ENCODE data around the gene SLC43A1. TPM values are rescaled to one million over a fixed set of nuclear protein-coding genes. Genes with fewer than 3 reads are reported as not detected.

SLC43A1 gene
- total RNA-seq, 4 donors from 2014 or later = 4.6 to 19.0 (median 11.2) TPM

DNA sequence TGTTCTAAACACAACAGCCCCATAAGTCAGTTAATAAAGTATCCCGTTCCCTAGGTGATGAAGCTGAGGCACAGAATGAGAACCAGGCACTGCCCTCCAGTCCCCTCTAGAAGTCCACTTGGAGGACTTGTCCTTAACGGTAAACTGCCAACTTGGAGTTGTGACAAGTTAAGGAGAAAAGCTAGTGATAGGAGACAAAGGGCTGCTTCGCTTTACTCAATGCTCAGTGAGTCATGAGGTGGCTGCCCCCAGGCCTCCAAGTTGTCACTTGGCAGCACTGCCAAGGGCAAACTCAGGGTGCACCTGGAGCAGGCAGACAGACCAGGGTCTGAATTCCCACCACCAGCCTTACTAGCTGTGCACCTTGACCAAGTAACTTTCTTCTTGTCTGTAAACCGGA is 13.5 kb downstream of the SLC43A1 start:
- no peak overlapping the region for H3K4me3 ChIP-seq
- TF ChIP-seq, protein P1, sequence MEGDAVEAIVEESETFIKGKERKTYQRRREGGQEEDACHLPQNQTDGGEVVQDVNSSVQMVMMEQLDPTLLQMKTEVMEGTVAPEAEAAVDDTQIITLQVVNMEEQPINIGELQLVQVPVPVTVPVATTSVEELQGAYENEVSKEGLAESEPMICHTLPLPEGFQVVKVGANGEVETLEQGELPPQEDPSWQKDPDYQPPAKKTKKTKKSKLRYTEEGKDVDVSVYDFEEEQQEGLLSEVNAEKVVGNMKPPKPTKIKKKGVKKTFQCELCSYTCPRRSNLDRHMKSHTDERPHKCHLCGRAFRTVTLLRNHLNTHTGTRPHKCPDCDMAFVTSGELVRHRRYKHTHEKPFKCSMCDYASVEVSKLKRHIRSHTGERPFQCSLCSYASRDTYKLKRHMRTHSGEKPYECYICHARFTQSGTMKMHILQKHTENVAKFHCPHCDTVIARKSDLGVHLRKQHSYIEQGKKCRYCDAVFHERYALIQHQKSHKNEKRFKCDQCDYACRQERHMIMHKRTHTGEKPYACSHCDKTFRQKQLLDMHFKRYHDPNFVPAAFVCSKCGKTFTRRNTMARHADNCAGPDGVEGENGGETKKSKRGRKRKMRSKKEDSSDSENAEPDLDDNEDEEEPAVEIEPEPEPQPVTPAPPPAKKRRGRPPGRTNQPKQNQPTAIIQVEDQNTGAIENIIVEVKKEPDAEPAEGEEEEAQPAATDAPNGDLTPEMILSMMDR (IDR thresholded peaks at IDR 0.05) = no peak
- no peak for TF ChIP-seq POLR2A (IDR thresholded peaks at IDR 0.05)
- H3K36me3 ChIP-seq = no peaks in the 10 kb centered on the region
- H3K27ac ChIP-seq = no peak overlapping the region
- no peak for DNase-seq
- no peaks in the 10 kb centered on the region for H3K9me3 ChIP-seq
- H3K4me1 ChIP-seq = peaks cover 0 to 12% (median 2%) of the 10 kb centered on the region in 4 donors
- H3K27me3 ChIP-seq = no peaks in the 10 kb centered on the region

DNA sequence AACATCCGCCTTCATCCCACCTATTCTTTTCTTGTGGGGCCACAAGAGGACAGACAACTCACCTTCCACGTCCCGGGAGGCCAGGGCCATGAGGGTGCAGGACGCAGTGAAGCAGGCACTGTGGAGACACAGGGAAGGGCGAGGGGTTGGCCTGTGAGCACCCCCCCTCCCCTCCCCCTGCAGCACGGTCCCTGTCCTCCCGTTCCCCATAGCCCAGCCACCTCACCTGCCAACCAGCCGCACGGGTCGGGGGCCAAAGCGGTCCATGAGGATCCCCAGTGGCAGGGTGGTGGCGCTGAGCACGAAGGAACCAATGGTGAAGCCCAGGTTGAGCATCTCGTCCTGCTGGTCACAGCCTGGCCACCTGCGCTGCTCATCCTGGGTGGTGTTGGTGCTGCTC is 14.6 kb downstream of the SLC43A1 start:
- Histone ChIP-seq H3K4me1 (peaks cover 0 to 12% (median 2%) of the 10 kb centered on the region in 4 donors), H3K4me3 (no peak overlapping the region), H3K27me3 (no peaks in the 10 kb centered on the region), H3K36me3 (no peaks in the 10 kb centered on the region), H3K27ac (no peak overlapping the region), H3K9me3 (no peaks in the 10 kb centered on the region)
- TF ChIP-seq, protein P1 (IDR thresholded peaks at IDR 0.05) = no peak
- TF ChIP-seq POLR2A (IDR thresholded peaks at IDR 0.05) = no peak
- DNase-seq = no peak

DNA sequence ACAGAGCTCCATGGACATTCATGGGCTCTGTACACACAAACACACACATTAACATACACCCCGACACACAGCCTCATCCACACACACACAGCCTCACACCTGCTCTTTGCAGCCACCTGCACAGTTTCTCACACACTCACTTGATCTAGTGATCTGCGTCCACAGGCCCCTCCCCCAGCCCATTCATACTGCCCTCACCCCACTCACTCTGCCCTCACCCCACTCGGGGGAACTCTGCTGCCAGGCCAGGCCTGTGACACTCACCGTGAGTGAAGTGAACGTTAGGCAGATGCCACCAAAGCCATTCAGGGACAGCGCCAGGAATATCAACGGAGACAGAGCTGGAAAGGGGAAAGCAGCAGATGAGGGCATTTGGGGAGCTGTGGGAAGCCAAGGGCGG is 15.0 kb downstream of the SLC43A1 start:
- Histone ChIP-seq H3K27ac (peak overlapping the region; percentile 8 to 67 (median 58)), H3K4me1 (peaks cover 0 to 12% (median 2%) of the 10 kb centered on the region in 4 donors), H3K4me3 (no peak overlapping the region), H3K27me3 (no peaks in the 10 kb centered on the region), H3K36me3 (no peaks in the 10 kb centered on the region), H3K9me3 (no peaks in the 10 kb centered on the region)
- DNase-seq = no peak
- TF ChIP-seq POLR2A (IDR thresholded peaks at IDR 0.05) = no peak
- TF ChIP-seq, protein P1 (IDR thresholded peaks at IDR 0.05) = no peak

DNA sequence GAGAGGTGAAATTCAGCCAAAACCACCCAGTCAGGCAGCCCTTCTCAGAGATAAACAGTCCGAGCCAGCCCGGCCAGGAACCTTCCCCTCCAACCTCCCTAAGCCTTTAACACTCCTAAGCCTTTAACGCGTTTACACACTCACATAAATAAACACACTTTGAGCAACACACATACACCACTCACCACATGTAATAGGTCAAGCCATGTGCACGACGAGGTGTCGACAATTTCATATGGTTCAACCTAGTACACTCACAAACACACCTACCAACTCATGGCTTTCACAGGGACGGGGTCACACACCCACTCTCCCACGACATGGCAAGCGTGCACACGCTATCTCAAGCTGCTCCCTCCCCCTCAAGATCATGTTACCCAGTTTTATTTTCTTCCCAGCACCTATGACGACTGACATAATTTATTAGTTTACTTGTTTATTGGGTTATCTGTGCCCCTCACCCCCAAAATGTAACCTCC is 15.5 kb downstream of the SLC43A1 start:
- H3K4me3 ChIP-seq = peak overlapping the region in 2 of 4 donors; percentile 36 to 52
- H3K9me3 ChIP-seq = no peaks in the 10 kb centered on the region
- no peaks in the 10 kb centered on the region for H3K27me3 ChIP-seq
- no peak for TF ChIP-seq POLR2A (IDR thresholded peaks at IDR 0.05)
- TF ChIP-seq, protein P1 (IDR thresholded peaks at IDR 0.05) = no peak
- H3K36me3 ChIP-seq = no peaks in the 10 kb centered on the region
- peak overlapping the region; percentile 11 to 67 (median 58) for H3K27ac ChIP-seq
- DNase-seq = no peak
- H3K4me1 ChIP-seq = peaks cover 0 to 12% (median 2%) of the 10 kb centered on the region in 4 donors

DNA sequence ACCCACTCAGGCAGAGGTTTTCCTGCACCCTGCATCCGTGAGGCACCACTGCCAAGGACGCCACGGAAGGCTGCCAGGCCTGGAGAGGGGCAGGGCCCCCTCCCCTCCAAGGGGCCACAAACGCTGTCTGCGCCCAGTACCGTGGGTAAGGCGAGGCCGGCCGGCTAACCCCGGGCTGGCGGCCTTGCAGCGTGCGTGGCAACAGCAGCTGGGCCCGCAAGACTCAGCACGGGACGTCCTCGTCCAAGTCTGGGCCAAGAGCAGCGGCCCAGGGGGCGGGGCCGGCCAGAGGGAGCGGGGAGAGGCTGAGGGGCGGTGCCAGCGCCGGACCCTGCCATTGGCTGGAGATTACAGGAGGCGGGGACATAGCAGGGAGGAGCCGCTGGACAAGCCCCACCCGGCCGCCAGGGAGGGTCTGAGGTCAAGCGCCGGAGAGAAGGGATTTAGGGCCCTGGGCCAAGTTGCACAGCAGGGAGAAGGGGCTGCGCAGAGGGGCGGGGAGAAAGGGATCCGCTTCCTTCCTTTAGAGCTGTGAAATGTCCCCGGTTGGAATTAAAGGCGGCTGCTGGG is 16.0 kb downstream of the SLC43A1 start:
- no peaks in the 10 kb centered on the region for H3K9me3 ChIP-seq
- H3K4me3 ChIP-seq = peak overlapping the region in 3 of 4 donors; percentile 26 to 52 (median 36)
- DNase-seq = peak; percentile 66 to 96 (median 95)
- no peak for TF ChIP-seq POLR2A (IDR thresholded peaks at IDR 0.05)
- TF ChIP-seq, protein P1 (IDR thresholded peaks at IDR 0.05) = peak in 2 of 6 experiments; percentile 22
- H3K27me3 ChIP-seq = no peaks in the 10 kb centered on the region
- H3K27ac ChIP-seq = peak overlapping the region; percentile 11 to 67 (median 58)
- no peaks in the 10 kb centered on the region for H3K36me3 ChIP-seq
- peaks cover 0 to 12% (median 2%) of the 10 kb centered on the region in 4 donors for H3K4me1 ChIP-seq
